GM19452 (cell line): ENCODE data around the gene C1orf105.

Source experiments
- ATAC-seq: cut with Tn5 transposase; IDR thresholded peaks from one replicate; pipeline ENCODE4 v1.9.1; 2021; ENCODE audit not compliant: unreplicated experiment

C1orf105 gene

GRCh38 chr1:172395576-172395975 is 24.9 kb upstream of the C1orf105 start:
- ATAC-seq, result no peak

GRCh38 chr1:172397221-172397620 is 23.3 kb upstream of the C1orf105 start:
- ATAC-seq, result no peak

- ATAC-seq, result no peak
These were observed 22.9 kb upstream of the C1orf105 start for GRCh38 chr1:172397633-172398032.

GRCh38 chr1:172398193-172398592 is 22.3 kb upstream of the C1orf105 start:
- ATAC-seq, result no peak

GRCh38 chr1:172398970-172399755 is 21.3 kb upstream of the C1orf105 start:
- ATAC-seq, result no peak

- no peak for ATAC-seq
These were observed 20.4 kb upstream of the C1orf105 start for GRCh38 chr1:172399756-172400721.

- no peak for ATAC-seq
These were observed 19.8 kb upstream of the C1orf105 start for GRCh38 chr1:172400722-172401105.

GRCh38 chr1:172401477-172401876 is 19.0 kb upstream of the C1orf105 start:
- ATAC-seq, result no peak

GRCh38 chr1:172401892-172402291 is 18.6 kb upstream of the C1orf105 start:
- no peak for ATAC-seq

- no peak for ATAC-seq
These were observed 17.5 kb upstream of the C1orf105 start for GRCh38 chr1:172402878-172403569.

- no peak for ATAC-seq
These were observed 16.4 kb upstream of the C1orf105 start for GRCh38 chr1:172404121-172404520.

- ATAC-seq, result no peak
These were observed 14.6 kb upstream of the C1orf105 start for GRCh38 chr1:172405912-172406311.

GRCh38 chr1:172406968-172407367 is 13.5 kb upstream of the C1orf105 start:
- ATAC-seq, result no peak

GRCh38 chr1:172408958-172409357 is 11.5 kb upstream of the C1orf105 start:
- no peak for ATAC-seq

GRCh38 chr1:172410027-172410426 is 10.5 kb upstream of the C1orf105 start:
- no peak for ATAC-seq

- ATAC-seq, result no peak
These were observed 8.6 kb upstream of the C1orf105 start for GRCh38 chr1:172411791-172412338.

- ATAC-seq, result no peak
These were observed 6.2 kb upstream of the C1orf105 start for GRCh38 chr1:172414331-172414730.

GRCh38 chr1:172416496-172417035 is 3.9 kb upstream of the C1orf105 start:
- ATAC-seq, result no peak

GRCh38 chr1:172417557-172417956 is 2.9 kb upstream of the C1orf105 start:
- no peak for ATAC-seq

GRCh38 chr1:172421974-172422604 is 1.6 kb downstream of the C1orf105 start:
- no peak for ATAC-seq
